ENCODE data around the gene IL18.
A peak's percentile ranks its signal among the peaks of the same experiment; 100 is the strongest.
"Not testable (repeated sequence)": the region's sequence is repeated elsewhere in the genome, so short reads cannot be mapped to it uniquely, and the experiment has no call there.

The IL18 gene

GRCh38 chr11:112127056-112127455 is 36.8 kb downstream of the IL18 start:
- no peak for FAIRE-seq
- no peak for DNase-seq (ENCODE audit: extremely low spot score, insufficient read length, low read depth)

- no peak for FAIRE-seq
- DNase-seq (ENCODE audit: extremely low spot score, insufficient read length, low read depth): no peak
Observed at GRCh38 chr11:112123129-112123528, 40.8 kb downstream of the IL18 start.

- no peak for DNase-seq (ENCODE audit: extremely low spot score, insufficient read length, low read depth)
- FAIRE-seq: no peak
Observed at GRCh38 chr11:112121981-112122615, 41.8 kb downstream of the IL18 start.

GRCh38 chr11:112118176-112118575 is 45.7 kb downstream of the IL18 start:
- DNase-seq (ENCODE audit: extremely low spot score, insufficient read length, low read depth) (no peak), FAIRE-seq (no peak)

GRCh38 chr11:112115386-112115785 is 48.5 kb downstream of the IL18 start:
- DNase-seq (ENCODE audit: extremely low spot score, insufficient read length, low read depth) (no peak), FAIRE-seq (no peak)

- FAIRE-seq: no peak
- no peak for DNase-seq (ENCODE audit: extremely low spot score, insufficient read length, low read depth)
Observed at GRCh38 chr11:112114460-112114859, 49.4 kb downstream of the IL18 start.

- DNase-seq (ENCODE audit: extremely low spot score, insufficient read length, low read depth): peak; percentile 22
- peak; percentile 83 for FAIRE-seq
Observed at GRCh38 chr11:112113539-112114457, 50.1 kb downstream of the IL18 start.

GRCh38 chr11:112106070-112106469 is 57.8 kb downstream of the IL18 start:
- no peak for FAIRE-seq
- no peak for DNase-seq (ENCODE audit: extremely low spot score, insufficient read length, low read depth)

- FAIRE-seq: no peak
- no peak for DNase-seq (ENCODE audit: extremely low spot score, insufficient read length, low read depth)
Observed at GRCh38 chr11:112103446-112103845, 60.4 kb downstream of the IL18 start.

GRCh38 chr11:112100462-112100861 is 63.4 kb downstream of the IL18 start:
- FAIRE-seq: no peak

GRCh38 chr11:112097734-112098528 is 66.0 kb downstream of the IL18 start:
- FAIRE-seq (no peak), DNase-seq (ENCODE audit: extremely low spot score, insufficient read length, low read depth) (no peak)

More at GRCh38 chr11:112100462-112100861, 63.4 kb downstream of the IL18 start:
- DNase-seq (ENCODE audit: extremely low spot score, insufficient read length, low read depth): no peak

GRCh38 chr11:112096194-112096593 is 67.7 kb downstream of the IL18 start:
- DNase-seq (ENCODE audit: extremely low spot score, insufficient read length, low read depth): no peak
- no peak for FAIRE-seq

- DNase-seq (ENCODE audit: extremely low spot score, insufficient read length, low read depth); FAIRE-seq: not testable (repeated sequence)
Observed at GRCh38 chr11:112095302-112095701, 68.6 kb downstream of the IL18 start.
